Heart left ventricle (tissue), 13 donors: ENCODE data around the gene OPCML.

Experiments
- POLR2A ChIP-seq, 2 donors: fragments of 450-650 bp; IDR thresholded peaks; one replicate each; pipeline ENCODE4 v1.6.1; 2017; ENCODE audit warnings: antibody characterized with exemption in 2 of 2, mild to moderate bottlenecking in 2 of 2, moderate library complexity in 2 of 2
- TF ChIP-seq, protein P1 (sequence below), 12 donors: fragments of 200-600 bp; sonication (generic) in 4 of 12; IDR thresholded peaks; one replicate each; pipeline versions ENCODE4 v1.5.0 to v1.8.0; 2018 to 2022; ENCODE audit warnings: antibody characterized with exemption in 12 of 12, mild to moderate bottlenecking in 5 of 12
- donor health status: ischemic (EF 13 %, LVEDD 7.1; RV severe dilation, severe dysfunction).
- donor health status: DM: no; HTN: yes; CAD: no.
- donor health status: DM: no; HTN: no; CAD: no.
- donor health status: ischemic (EF 25% LVEDD 6.9; RV normal size, moderate dysfunction).
- donor health status: ischemic (EF 25% LVEDD 5.7; RV mildly dilated, moderate dysfunction).
- donor health status: ischemic (EF 35%, LVEDD 5.7; RV mildly dilated, moderate dysfunction).
- donor health status: nonischemic (EF 11% LVEDD 7.7; RV severe dilation, severe dysfunction).
- donor health status: DM: yes; HTN: yes; CAD: no.
- donor health status: PGD.
- donor health status: ischemic (EF 29% LVEDD 5.4; RV normal size, mild dysfunction).
- donor health status: nonischemic (EF 23%, LVEDD 6.1; RV moderate dilation, normal function).

DNA sequence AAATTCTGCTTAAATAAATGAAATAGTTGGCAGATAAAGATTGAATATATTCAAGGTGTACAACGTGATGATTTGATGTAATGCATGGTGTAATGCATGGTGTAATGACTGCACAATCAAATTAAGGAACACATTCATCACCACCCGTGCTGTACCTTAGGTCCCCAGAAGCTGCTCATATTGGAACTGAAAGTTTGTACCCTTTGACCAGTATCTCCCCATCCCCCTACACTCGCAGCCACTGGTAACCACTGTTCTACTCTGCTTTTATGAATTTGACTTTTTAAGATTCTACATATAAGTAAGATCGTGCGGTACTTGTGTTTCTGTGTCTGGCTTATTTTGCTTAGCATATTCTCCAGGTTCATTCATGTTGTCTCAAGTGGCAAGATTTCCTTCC lies 445.8 kb downstream of the OPCML start:
- TF ChIP-seq, protein P1, sequence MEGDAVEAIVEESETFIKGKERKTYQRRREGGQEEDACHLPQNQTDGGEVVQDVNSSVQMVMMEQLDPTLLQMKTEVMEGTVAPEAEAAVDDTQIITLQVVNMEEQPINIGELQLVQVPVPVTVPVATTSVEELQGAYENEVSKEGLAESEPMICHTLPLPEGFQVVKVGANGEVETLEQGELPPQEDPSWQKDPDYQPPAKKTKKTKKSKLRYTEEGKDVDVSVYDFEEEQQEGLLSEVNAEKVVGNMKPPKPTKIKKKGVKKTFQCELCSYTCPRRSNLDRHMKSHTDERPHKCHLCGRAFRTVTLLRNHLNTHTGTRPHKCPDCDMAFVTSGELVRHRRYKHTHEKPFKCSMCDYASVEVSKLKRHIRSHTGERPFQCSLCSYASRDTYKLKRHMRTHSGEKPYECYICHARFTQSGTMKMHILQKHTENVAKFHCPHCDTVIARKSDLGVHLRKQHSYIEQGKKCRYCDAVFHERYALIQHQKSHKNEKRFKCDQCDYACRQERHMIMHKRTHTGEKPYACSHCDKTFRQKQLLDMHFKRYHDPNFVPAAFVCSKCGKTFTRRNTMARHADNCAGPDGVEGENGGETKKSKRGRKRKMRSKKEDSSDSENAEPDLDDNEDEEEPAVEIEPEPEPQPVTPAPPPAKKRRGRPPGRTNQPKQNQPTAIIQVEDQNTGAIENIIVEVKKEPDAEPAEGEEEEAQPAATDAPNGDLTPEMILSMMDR (IDR thresholded peaks at IDR 0.05) = no peak
- no peak for TF ChIP-seq POLR2A (IDR thresholded peaks at IDR 0.05)
